ENCODE data around the gene ZNF507. TPM values are rescaled to one million over a fixed set of nuclear protein-coding genes. Genes with fewer than 3 reads are reported as not detected.

Gene ZNF507
- total RNA-seq, 1 donor, result 15.9 TPM

DNA sequence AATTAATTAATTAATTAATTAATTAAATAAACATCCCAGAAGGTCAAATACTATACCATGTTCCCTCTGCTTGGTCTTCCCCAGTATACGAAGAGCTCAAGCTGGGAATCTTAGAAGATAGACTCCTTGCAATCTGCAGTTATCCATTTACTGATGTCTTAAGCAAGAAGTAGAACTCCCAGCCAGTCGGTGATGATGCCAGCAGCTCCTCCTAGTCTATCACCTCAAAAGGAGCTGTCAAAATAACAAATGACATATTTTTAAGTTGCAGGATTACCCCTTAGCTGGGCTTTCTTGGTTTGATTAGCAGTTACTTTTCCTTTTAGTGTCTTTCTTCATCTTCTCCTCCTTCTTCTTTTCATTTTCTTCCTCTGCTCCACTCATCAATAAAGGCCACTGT lies 6.0 kb upstream of the ZNF507 start:
- DNase-seq (ENCODE audit: low read depth), result no peak
- TF ChIP-seq, protein P1, sequence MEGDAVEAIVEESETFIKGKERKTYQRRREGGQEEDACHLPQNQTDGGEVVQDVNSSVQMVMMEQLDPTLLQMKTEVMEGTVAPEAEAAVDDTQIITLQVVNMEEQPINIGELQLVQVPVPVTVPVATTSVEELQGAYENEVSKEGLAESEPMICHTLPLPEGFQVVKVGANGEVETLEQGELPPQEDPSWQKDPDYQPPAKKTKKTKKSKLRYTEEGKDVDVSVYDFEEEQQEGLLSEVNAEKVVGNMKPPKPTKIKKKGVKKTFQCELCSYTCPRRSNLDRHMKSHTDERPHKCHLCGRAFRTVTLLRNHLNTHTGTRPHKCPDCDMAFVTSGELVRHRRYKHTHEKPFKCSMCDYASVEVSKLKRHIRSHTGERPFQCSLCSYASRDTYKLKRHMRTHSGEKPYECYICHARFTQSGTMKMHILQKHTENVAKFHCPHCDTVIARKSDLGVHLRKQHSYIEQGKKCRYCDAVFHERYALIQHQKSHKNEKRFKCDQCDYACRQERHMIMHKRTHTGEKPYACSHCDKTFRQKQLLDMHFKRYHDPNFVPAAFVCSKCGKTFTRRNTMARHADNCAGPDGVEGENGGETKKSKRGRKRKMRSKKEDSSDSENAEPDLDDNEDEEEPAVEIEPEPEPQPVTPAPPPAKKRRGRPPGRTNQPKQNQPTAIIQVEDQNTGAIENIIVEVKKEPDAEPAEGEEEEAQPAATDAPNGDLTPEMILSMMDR (IDR thresholded peaks at IDR 0.05; ENCODE audit: insufficient read depth, low read length), result no peak

DNA sequence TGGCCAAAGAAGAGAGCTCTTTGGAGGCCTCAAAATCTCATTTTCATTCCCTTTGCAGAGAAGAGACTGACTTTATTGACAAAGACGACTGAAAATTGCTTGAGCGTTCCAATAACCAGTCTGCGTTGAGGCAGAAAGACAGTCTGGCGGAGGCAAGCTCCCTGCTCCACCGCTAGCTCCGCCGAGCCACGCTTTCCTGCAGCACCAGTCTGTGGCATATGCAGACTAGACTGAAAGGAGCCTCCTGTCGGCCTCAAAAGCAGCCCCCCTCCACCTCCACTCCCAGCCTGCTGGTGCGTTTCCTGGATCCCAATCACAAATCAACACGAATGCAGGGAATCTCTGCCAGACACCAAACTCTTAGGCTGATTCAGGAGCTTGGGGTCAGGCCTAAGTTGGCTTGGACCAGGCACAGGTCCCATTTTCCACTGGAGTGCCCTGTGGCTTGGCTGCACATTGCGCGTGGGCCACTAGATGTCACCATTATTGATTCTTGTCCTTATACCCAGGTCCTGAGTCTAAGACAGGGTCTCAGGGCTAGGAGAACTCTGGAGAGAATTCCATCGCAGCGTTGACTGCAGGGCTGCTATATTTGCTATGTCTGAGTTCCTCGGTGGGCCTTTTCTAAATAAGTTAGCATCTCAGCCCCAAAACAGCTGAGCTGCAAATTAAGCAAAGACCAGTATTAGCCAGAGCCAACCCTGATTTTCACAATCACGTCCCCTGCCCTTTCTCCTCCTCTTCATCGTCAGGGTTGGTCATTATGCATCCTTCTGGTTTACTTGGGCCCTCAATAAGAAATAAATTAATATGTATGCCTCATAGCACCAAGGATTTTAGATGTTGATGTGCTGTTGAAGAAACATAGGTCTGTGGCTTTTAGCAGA lies 5.2 kb upstream of the ZNF507 start:
- DNase-seq (ENCODE audit: low read depth), result peak; percentile 43
- TF ChIP-seq, protein P1 (IDR thresholded peaks at IDR 0.05; ENCODE audit: insufficient read depth, low read length), result peak; percentile 64
- H3K4me3 ChIP-seq (ENCODE audit: low read depth, low read length), result no peak overlapping the region

More for the DNA sequence above, 6.0 kb upstream of the ZNF507 start:
- no peak overlapping the region for H3K4me3 ChIP-seq (ENCODE audit: low read depth, low read length)

DNA sequence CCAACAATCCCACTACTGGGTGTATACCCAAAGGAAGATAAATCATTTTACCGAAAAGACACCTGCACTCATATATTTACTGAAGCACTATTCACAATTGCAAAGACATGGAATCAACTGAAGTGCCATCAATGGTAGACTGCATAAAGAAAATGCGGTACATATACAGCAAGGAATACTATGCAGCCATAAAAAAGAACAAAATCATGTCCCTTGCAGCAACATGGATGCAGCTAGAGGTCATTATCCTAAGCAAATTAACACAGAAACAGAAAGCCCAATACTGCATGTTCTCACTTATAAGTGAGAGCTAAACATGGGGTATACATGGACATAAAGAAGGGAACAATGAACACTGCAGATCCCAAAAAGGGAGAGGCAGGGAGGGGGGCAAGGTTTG lies 2.7 kb upstream of the ZNF507 start:
- TF ChIP-seq, protein P1 (IDR thresholded peaks at IDR 0.05; ENCODE audit: insufficient read depth, low read length), result no peak
- no peak overlapping the region for H3K4me3 ChIP-seq (ENCODE audit: low read depth, low read length)
- DNase-seq (ENCODE audit: low read depth), result no peak

DNA sequence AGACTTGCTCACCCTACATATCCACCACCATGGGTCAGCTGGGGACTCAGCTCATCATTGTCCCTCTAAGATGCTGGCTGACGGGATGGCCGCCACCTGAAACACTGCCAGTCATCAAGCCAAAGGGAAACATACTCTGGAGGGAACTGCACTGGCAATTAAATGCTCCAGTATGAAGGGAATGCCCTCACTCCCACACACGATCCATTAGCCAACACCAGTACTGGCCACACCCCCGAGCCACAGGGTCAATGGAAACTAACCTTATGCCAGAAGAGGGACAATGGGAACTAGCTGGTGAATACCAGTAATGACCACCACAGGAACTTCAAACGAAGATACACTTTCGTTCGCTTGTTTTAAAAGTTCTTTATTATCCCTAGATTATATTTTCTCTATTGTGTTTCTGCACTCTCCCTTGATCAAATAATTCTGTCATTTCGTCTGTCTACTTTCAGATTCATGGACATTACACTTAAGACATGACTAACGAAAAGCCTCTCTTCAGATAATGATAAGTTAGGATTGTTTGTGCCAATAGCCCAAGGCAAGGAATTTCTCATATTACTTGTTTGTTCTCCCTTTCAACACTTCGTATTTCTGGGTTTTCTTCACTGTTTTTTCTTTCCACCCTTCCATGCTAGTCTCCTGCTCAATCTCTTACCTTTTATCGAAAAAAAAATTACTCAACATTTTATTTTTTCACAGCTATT lies 1.7 kb upstream of the ZNF507 start:
- no peak overlapping the region for H3K4me3 ChIP-seq (ENCODE audit: low read depth, low read length)
- no peak for DNase-seq (ENCODE audit: low read depth)
- TF ChIP-seq, protein P1 (IDR thresholded peaks at IDR 0.05; ENCODE audit: insufficient read depth, low read length), result no peak

DNA sequence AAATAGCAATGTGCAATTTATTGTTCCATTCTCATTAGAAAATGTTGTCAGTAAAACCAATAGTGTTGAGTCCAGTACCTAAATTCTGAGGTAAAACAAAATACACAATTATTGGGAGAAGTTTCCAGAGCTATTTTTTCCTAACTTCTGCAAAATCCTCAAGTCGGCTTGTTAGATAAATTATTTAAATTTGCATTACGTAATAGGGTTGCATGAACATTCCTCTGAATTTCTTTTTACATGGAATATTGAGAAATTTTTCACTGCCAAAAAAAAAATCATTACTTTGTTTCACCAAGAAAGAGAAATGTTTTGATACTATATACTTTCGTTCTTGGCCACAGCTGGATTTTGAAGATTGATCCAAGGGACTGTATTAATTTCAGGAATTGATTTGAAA lies 1.5 kb downstream of the ZNF507 start:
- DNase-seq (ENCODE audit: low read depth), result no peak
- peak overlapping the region; percentile 74 for H3K4me3 ChIP-seq (ENCODE audit: low read depth, low read length)
- TF ChIP-seq, protein P1 (IDR thresholded peaks at IDR 0.05; ENCODE audit: insufficient read depth, low read length), result no peak

DNA sequence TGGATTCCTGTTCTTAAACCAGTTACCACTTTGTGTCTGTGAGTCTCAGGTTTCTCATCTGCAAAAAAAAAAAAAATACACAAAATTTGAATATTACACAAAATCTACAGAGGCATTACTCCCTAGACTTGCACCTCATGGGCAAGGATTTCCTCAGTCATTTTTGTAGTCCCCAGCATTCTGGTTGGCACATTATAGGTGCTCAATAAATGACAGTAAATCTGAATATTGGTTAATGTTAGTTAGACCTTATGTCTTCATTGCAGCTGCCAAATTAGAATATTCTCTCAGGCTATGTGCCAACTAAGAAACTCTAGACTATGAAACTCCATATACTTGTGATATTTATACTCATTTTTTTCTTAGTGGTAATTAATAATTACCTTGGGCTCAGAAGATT lies 2.2 kb downstream of the ZNF507 start:
- TF ChIP-seq, protein P1 (IDR thresholded peaks at IDR 0.05; ENCODE audit: insufficient read depth, low read length), result no peak
- H3K4me3 ChIP-seq (ENCODE audit: low read depth, low read length), result no peak overlapping the region

More for the DNA sequence above, 2.2 kb downstream of the ZNF507 start:
- no peak for DNase-seq (ENCODE audit: low read depth)
